CD14-positive monocyte (primary cell): ENCODE data around the gene WWTR1. TPM values are rescaled to one million over a fixed set of nuclear protein-coding genes. Genes with fewer than 3 reads are reported as not detected.

Experiments used
- DNase-seq, 3 donors: peaks; one replicate each; pipeline ENCODE4 v3.0.0-alpha.2; 2011 to 2022
- H2AFZ ChIP-seq: 2 replicates; pipeline ENCODE4 v1.6.0; 2012; ENCODE audit warnings: mild to moderate bottlenecking, low read depth, low read length, inconsistent platforms; ENCODE audit not compliant: insufficient read depth, poor library complexity, severe bottlenecking
- H3K27ac ChIP-seq, 2 donors: 1 replicate in 1 of 2; 2 replicates in 1 of 2; pipeline ENCODE4 v1.5.1; 2012 to 2013; ENCODE audit warnings: low read length in 2 of 2, control low read depth in 1 of 2, inconsistent platforms in 1 of 2, low read depth in 1 of 2, mild to moderate bottlenecking in 1 of 2
- H3K27me3 ChIP-seq, 2 donors: one replicate each; pipeline versions ENCODE4 v1.6.0 to v1.6.1; 2011 to 2013; ENCODE audit warnings: low read length in 2 of 2; ENCODE audit not compliant: control insufficient read depth in 2 of 2, insufficient read depth in 2 of 2
- H3K36me3 ChIP-seq, 2 donors: replicated peaks in 1 of 2; 1 replicate in 1 of 2; 2 replicates in 1 of 2; pipeline versions ENCODE4 v1.5.1 to v1.6.1; 2012 to 2013; ENCODE audit warnings: low read length in 2 of 2, control low read depth in 1 of 2, inconsistent platforms in 1 of 2, mild to moderate bottlenecking in 1 of 2; ENCODE audit not compliant: insufficient read depth in 2 of 2, control insufficient read depth in 1 of 2
- H3K4me1 ChIP-seq, 2 donors: 1 replicate in 1 of 2; 2 replicates in 1 of 2; pipeline versions ENCODE4 v1.5.1 to v1.6.1; 2012 to 2013; ENCODE audit warnings: low read length in 2 of 2, control low read depth in 1 of 2, inconsistent platforms in 1 of 2, mild to moderate bottlenecking in 1 of 2, moderate library complexity in 1 of 2; ENCODE audit not compliant: insufficient read depth in 2 of 2, control insufficient read depth in 1 of 2
- H3K4me2 ChIP-seq: replicated peaks from 2 replicates; pipeline ENCODE3; 2012; ENCODE audit warnings: low read length, moderate library complexity, mild to moderate bottlenecking; ENCODE audit not compliant: poor library complexity, severe bottlenecking; ENCODE audit errors: extremely low read depth
- H3K4me3 ChIP-seq, 3 experiments: fragments of 200-600 bp in 1 of 3; sonication (generic) in 1 of 3; replicated peaks in 1 of 3; 1 replicate in 2 of 3; 2 replicates in 1 of 3; pipeline ENCODE4 v1.5.1; 2011 to 2013; ENCODE audit warnings: low read length in 3 of 3, mild to moderate bottlenecking in 3 of 3, control low read depth in 2 of 3, low read depth in 2 of 3, inconsistent platforms in 1 of 3, moderate library complexity in 1 of 3
- H3K79me2 ChIP-seq: 2 replicates; pipeline ENCODE4 v1.6.0; 2012; ENCODE audit warnings: mild to moderate bottlenecking, control low read depth, inconsistent platforms, low read length, moderate library complexity; ENCODE audit not compliant: insufficient read depth
- H3K9ac ChIP-seq: 2 replicates; pipeline ENCODE4 v1.6.0; 2017; ENCODE audit warnings: low read length, mild to moderate bottlenecking; ENCODE audit not compliant: insufficient read depth, poor library complexity, severe bottlenecking
- H3K9me3 ChIP-seq, 2 donors: replicated peaks in 1 of 2; 1 replicate in 1 of 2; 2 replicates in 1 of 2; pipeline versions ENCODE4 v1.5.1 to v1.6.1; 2012 to 2013; ENCODE audit warnings: low read length in 2 of 2, control low read depth in 1 of 2; ENCODE audit not compliant: control insufficient read depth in 1 of 2, insufficient read depth in 1 of 2
- H4K20me1 ChIP-seq: 2 replicates; pipeline ENCODE4 v1.6.0; 2012; ENCODE audit warnings: mild to moderate bottlenecking, low read length, control low read depth, moderate library complexity; ENCODE audit not compliant: insufficient read depth
- H3K27ac Mint-ChIP-seq, 7 donors: one replicate each; pipeline ENCODE4 v1.8.0; 2020; ENCODE audit warnings: mild to moderate bottlenecking in 7 of 7, mixed read lengths in 7 of 7, moderate library complexity in 6 of 7, inconsistent platforms in 2 of 7
- H3K27me3 Mint-ChIP-seq, 3 donors: one replicate each; pipeline ENCODE4 v1.8.0; 2021 to 2022; ENCODE audit warnings: low read depth in 3 of 3, mild to moderate bottlenecking in 3 of 3, mixed read lengths in 3 of 3, moderate library complexity in 3 of 3, inconsistent platforms in 1 of 3
- H3K36me3 Mint-ChIP-seq, 2 donors: one replicate each; pipeline ENCODE4 v1.8.0; 2020; ENCODE audit warnings: mixed read lengths in 2 of 2, inconsistent platforms in 1 of 2, mild to moderate bottlenecking in 1 of 2
- H3K4me1 Mint-ChIP-seq: one replicate; pipeline ENCODE4 v1.8.0; 2020; ENCODE audit warnings: mild to moderate bottlenecking, mixed read lengths
- H3K4me3 Mint-ChIP-seq, 2 donors: one replicate each; pipeline ENCODE4 v1.8.0; 2020; ENCODE audit warnings: mild to moderate bottlenecking in 2 of 2, mixed read lengths in 2 of 2, moderate library complexity in 1 of 2
- H3K9me3 Mint-ChIP-seq, 7 donors: one replicate each; pipeline ENCODE4 v1.8.0; 2020 to 2022; ENCODE audit warnings: mixed read lengths in 7 of 7, mild to moderate bottlenecking in 6 of 7, moderate library complexity in 6 of 7, inconsistent platforms in 2 of 7
- CTCF ChIP-seq: fragments of 200-600 bp; IDR thresholded peaks from one replicate; pipeline ENCODE4 v1.8.0; 2022; ENCODE audit warnings: antibody characterized with exemption, mild to moderate bottlenecking
- WGBS: methylation state at CpG from one replicate; pipeline ENCODE4 v1.1.5; 2013; ENCODE audit warnings: missing lambda C conversion rate; ENCODE audit not compliant: insufficient coverage; 5-methylcytosine and 5-hydroxymethylcytosine counted together
- intact Hi-C, 2 donors: fragments of 100-400 bp; cut with micrococcal nuclease; formaldehyde crosslinking; loops; one replicate each; pipeline versions ENCODE4 v1.15.0 to v1.15.1; 2023
- polyA plus RNA-seq, 3 donors: library from polyadenylated mRNA; depleted of rRNA in 1 of 3; unstranded in 2 of 3; stranded (reverse) in 1 of 3; fragments of 300-500 nt in 2 of 3; fragments of >200 nt in 1 of 3; fragmentation: Illumina TruSeq in 2 of 3; gene quantifications; 1 replicate in 2 of 3; 2 replicates in 1 of 3; pipeline ENCODE4 v1.2.3, GENCODE V29; 2012 to 2021

Gene WWTR1
- polyA plus RNA-seq, 3 donors: not detected

GRCh38 chr3:149586871-149587270 is 71.0 kb downstream of the WWTR1 start:
- Mint-ChIP-seq H3K4me3 (no peak overlapping the region), H3K27ac (no peak overlapping the region), H3K9me3 (no peaks in the 10 kb centered on the region), H3K36me3 (no peaks in the 10 kb centered on the region), H3K4me1 (peaks cover 2% of the 10 kb centered on the region), H3K27me3 (peaks cover 40 to 63% (median 47%) of the 10 kb centered on the region in 3 donors)
- H3K36me3 ChIP-seq: no peaks in the 10 kb centered on the region
- H3K9me3 ChIP-seq: no peaks in the 10 kb centered on the region
- no peak for DNase-seq
- peaks cover 63 to 70% of the 10 kb centered on the region in 2 donors for H3K27me3 ChIP-seq
- no peak for TF ChIP-seq CTCF
- 100% methylated on average over 1 of the region's 1 CpG for WGBS
- no peak overlapping the region for H3K9ac ChIP-seq
- H2AFZ ChIP-seq: no peak overlapping the region
- intact Hi-C loops: no loop called here
- no peak overlapping the region for H3K27ac ChIP-seq
- no peaks in the 10 kb centered on the region for H4K20me1 ChIP-seq
- H3K4me1 ChIP-seq: no peaks in the 10 kb centered on the region
- no peak overlapping the region for H3K4me3 ChIP-seq
- no peak overlapping the region for H3K4me2 ChIP-seq
- H3K79me2 ChIP-seq: no peaks in the 10 kb centered on the region

GRCh38 chr3:149585401-149585726 is 72.5 kb downstream of the WWTR1 start:
- Histone ChIP-seq H3K27ac (no peak overlapping the region), H4K20me1 (no peaks in the 10 kb centered on the region), H3K36me3 (no peaks in the 10 kb centered on the region), H3K9me3 (no peaks in the 10 kb centered on the region), H3K4me1 (no peaks in the 10 kb centered on the region), H3K4me2 (no peak overlapping the region), H3K9ac (no peak overlapping the region), H2AFZ (no peak overlapping the region), H3K4me3 (no peak overlapping the region), H3K27me3 (peaks cover 64 to 72% of the 10 kb centered on the region in 2 donors), H3K79me2 (no peaks in the 10 kb centered on the region)
- no peak overlapping the region for H3K27ac Mint-ChIP-seq
- H3K4me1 Mint-ChIP-seq: peaks cover 2% of the 10 kb centered on the region
- no peak for DNase-seq
- no peaks in the 10 kb centered on the region for H3K9me3 Mint-ChIP-seq
- peaks cover 44 to 68% (median 56%) of the 10 kb centered on the region in 3 donors for H3K27me3 Mint-ChIP-seq
- intact Hi-C loops: no loop called here
- no peak for TF ChIP-seq CTCF
- 0% methylated on average over 1 of the region's 2 CpGs for WGBS
- H3K36me3 Mint-ChIP-seq: no peaks in the 10 kb centered on the region
- H3K4me3 Mint-ChIP-seq: no peak overlapping the region
